Peyer's patch (tissue), 4 donors: Measurements from ENCODE around the gene DNM3.

Experiments used
- CTCF ChIP-seq, 6 experiments: fragments of 450-650 bp in 4 of 6; fragments of 200-600 bp in 2 of 6; sonication (generic) in 1 of 6; IDR thresholded peaks; one replicate each; pipeline ENCODE4 v1.5.1; 2017 to 2019; ENCODE audit warnings: antibody characterized with exemption in 6 of 6, mild to moderate bottlenecking in 3 of 6, moderate library complexity in 1 of 6
- POLR2A ChIP-seq, 2 donors: fragments of 450-650 bp; IDR thresholded peaks; one replicate each; pipeline ENCODE4 v1.5.1; 2017; ENCODE audit warnings: antibody characterized with exemption in 2 of 2, mild to moderate bottlenecking in 2 of 2, moderate library complexity in 2 of 2

GRCh38 chr1:172238965-172239364, 397.7 kb downstream of the DNM3 start:
- TF ChIP-seq CTCF (IDR thresholded peaks at IDR 0.05) (no peak), POLR2A (IDR thresholded peaks at IDR 0.05) (no peak)
